LNCaP clone FGC (cell line): Measurements from ENCODE around the gene SLC35F2.

Experiments used
- DNase-seq: peaks from one replicate; pipeline ENCODE4 v3.0.0-alpha.2; 2011; ENCODE audit warnings: low read depth
- H3K4me3 ChIP-seq: 2 replicates; pipeline ENCODE4 v1.5.1; 2011; ENCODE audit warnings: mild to moderate bottlenecking, low read depth, low read length, control low read depth
- TF ChIP-seq, protein P1 (sequence below): IDR thresholded peaks from 2 replicates; pipeline ENCODE4 v1.5.1; 2012; ENCODE audit warnings: mild to moderate bottlenecking; ENCODE audit not compliant: control insufficient read depth, insufficient read depth; ENCODE audit errors: extremely low read depth

Gene SLC35F2

DNA sequence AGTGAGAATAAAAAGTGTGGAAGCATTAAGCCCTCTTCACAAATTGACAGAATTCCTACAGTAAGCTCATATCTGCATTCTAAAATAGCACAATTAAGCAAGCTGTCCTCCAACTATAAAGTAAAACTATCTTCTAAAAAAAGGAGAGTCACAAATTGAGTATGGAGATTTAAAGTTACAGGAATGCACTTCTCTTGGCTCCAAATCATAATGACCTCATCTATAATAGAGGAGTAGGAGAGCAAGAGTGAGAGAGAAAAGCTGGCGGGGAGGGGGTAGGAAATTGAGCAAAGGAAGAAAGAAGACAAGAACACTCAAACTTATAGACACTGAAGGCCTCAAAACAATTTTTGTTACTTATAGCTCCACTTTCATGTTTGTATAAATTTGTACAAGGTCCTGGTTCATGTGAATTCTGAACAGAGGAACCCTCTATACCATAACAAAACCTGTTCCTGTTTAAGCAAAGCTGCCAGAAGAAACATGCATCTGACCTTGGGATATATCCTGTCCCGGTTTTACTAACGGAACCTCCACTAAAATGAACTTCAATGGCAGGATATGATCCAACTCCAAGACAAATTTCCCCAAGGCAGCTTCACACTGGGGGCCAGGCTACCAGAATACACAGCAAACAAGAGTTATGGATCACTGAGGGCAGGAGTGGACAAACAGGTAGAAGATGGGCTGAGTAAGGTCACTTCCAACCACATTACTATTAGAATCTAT is 37.2 kb downstream of the SLC35F2 start:
- no peak overlapping the region for H3K4me3 ChIP-seq
- no peak for DNase-seq
- TF ChIP-seq, protein P1, sequence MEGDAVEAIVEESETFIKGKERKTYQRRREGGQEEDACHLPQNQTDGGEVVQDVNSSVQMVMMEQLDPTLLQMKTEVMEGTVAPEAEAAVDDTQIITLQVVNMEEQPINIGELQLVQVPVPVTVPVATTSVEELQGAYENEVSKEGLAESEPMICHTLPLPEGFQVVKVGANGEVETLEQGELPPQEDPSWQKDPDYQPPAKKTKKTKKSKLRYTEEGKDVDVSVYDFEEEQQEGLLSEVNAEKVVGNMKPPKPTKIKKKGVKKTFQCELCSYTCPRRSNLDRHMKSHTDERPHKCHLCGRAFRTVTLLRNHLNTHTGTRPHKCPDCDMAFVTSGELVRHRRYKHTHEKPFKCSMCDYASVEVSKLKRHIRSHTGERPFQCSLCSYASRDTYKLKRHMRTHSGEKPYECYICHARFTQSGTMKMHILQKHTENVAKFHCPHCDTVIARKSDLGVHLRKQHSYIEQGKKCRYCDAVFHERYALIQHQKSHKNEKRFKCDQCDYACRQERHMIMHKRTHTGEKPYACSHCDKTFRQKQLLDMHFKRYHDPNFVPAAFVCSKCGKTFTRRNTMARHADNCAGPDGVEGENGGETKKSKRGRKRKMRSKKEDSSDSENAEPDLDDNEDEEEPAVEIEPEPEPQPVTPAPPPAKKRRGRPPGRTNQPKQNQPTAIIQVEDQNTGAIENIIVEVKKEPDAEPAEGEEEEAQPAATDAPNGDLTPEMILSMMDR: no peak

DNA sequence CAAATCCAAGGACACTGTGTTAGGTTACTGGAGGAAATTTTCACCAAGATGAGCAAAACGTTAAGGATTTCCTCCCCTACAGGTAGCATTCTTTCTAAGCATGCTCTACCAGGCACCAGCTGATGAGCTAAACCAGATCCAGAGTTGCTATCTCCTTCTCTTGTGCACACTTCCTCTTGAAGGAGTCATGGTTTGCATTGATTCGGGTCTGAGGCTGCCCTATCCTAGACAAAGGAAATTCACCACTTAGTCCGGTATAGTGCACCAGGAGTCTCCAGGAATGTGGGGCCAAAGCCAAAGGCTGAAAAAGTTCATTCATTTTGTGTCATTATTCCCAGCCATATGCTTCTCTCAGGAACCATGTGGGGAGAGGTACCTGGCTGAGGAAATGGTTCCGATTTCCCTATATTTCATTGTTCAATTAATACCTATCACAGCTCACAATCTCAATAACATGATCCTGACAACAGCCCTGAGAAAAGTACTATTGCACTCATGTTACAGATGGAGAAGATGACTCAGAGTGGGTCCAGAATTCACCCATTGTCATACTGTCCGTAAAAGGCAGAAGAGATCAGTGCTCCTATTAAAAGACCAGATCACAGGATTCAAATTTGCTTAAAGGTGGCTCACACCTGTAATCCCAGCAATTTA is 39.1 kb downstream of the SLC35F2 start:
- H3K4me3 ChIP-seq: no peak overlapping the region
- no peak for DNase-seq
- TF ChIP-seq, protein P1: no peak

DNA sequence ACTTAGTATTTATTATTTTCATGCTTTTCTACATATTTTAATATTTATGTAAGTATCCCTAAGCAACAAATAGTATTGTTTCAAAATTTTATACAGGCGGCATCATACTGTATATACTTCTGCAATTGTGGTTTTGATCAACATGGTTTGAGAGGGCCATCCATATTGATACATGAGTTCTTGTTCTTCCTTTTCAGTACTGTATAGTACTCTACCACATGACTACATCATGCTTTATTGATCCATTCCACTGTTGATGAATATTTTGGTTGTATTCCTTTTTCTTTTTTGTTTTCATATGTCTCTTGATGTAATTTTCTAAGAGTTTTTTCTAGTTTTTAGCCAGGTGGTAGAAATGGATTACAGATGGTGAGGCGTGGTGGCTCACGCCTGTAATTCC is 40.1 kb downstream of the SLC35F2 start:
- no peak overlapping the region for H3K4me3 ChIP-seq
- DNase-seq: no peak
- TF ChIP-seq, protein P1: no peak

DNA sequence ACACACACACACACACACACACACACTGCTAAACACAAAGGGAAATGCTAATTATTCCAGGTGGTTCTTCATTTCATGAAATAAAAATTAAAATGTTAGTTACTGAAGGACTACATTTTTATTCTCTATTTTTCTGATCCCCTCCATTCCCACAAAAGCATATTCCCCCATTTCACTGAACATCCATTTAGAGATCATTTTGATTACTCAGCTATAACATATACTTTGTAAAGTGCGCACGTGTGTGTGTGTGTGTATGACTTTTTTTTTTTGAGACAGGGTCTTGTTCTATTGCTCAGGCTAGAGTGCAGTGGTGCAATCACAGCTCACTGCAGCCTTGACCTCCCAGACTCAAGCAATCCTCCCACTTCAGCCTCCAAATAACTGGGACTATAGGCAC is 42.6 kb downstream of the SLC35F2 start:
- no peak overlapping the region for H3K4me3 ChIP-seq
- no peak for DNase-seq
- TF ChIP-seq, protein P1: no peak

DNA sequence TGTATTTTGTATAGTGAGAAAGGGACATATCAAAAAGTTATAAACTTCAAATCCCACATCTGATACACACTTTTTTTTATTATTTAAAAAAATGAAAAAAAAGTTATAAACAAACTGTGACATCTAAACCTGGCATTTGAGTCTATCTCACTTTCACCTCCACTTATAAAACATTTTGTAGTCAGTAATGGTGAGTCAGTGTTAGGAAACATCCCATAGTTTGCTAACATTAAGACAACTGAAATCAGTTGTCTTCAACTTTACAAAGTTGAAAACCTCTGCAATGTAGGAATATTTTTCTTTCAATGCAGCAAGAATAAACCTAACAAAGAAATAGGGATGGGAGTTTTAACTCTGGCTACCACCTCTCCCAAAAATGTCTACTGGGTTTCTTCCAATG is 47.7 kb downstream of the SLC35F2 start:
- H3K4me3 ChIP-seq: no peak overlapping the region
- TF ChIP-seq, protein P1: no peak
- DNase-seq: no peak

DNA sequence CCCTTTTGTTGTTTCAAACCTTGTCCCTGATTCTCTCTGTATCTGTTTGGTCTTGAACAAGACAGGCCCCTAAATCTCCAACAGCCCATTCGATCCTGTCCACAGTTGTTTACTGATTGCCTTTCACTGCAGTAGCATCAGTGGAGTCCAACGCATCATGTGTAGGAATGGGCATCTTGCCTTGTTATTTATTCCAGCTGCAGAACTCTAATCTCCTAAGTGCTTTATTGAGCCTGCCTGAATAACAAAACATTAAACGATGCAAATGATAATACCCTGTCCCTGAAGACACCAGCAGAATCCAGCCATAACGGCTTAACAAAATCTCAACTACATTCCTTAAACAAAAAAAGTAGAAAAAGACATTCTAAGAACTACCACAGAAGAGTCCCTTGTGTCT is 50.1 kb downstream of the SLC35F2 start:
- TF ChIP-seq, protein P1: no peak
- no peak for DNase-seq
- no peak overlapping the region for H3K4me3 ChIP-seq
